GM18909 (cell line): ENCODE measurements around the gene S100A1.

Experiments
- ATAC-seq: cut with Tn5 transposase; IDR thresholded peaks from one replicate; pipeline ENCODE4 v1.9.1; 2021; ENCODE audit warnings: mild to moderate bottlenecking; ENCODE audit not compliant: unreplicated experiment, poor library complexity

The S100A1 gene

GRCh38 chr1:153678519-153679336 lies 50.5 kb downstream of the S100A1 start, which contains the start of gene NPR1:
NPR1 (plus strand) TSS chr1:153678688; CDS start chr1:153679109, 421 bp downstream.
- no peak for ATAC-seq

GRCh38 chr1:153679337-153680119 lies 51.3 kb downstream of the S100A1 start:
- no peak for ATAC-seq

GRCh38 chr1:153680120-153680403 lies 51.8 kb downstream of the S100A1 start:
- no peak for ATAC-seq
